Prostate gland (tissue), 2 donors: ENCODE data around the gene CLDND1.

ENCODE experiments used
- POLR2A ChIP-seq: fragments of 450-650 bp; IDR thresholded peaks from one replicate; pipeline ENCODE4 v1.6.1; 2016; ENCODE audit warnings: antibody characterized with exemption, mild to moderate bottlenecking
- POLR2AphosphoS5 ChIP-seq: sonication (generic); formaldehyde crosslinking; IDR thresholded peaks from one replicate; pipeline ENCODE4 v1.6.1; 2017; ENCODE audit warnings: antibody characterized with exemption
- TF ChIP-seq, protein P1 (sequence below), 4 experiments: fragments of 200-600 bp in 2 of 4; fragments of 450-650 bp in 2 of 4; sonication (generic) in 2 of 4; IDR thresholded peaks; 1 replicate in 3 of 4; 2 replicates in 1 of 4; pipeline ENCODE4 v1.5.1; 2016 to 2019; ENCODE audit warnings: antibody characterized with exemption in 4 of 4, mild to moderate bottlenecking in 2 of 4, moderate library complexity in 2 of 4

DNA sequence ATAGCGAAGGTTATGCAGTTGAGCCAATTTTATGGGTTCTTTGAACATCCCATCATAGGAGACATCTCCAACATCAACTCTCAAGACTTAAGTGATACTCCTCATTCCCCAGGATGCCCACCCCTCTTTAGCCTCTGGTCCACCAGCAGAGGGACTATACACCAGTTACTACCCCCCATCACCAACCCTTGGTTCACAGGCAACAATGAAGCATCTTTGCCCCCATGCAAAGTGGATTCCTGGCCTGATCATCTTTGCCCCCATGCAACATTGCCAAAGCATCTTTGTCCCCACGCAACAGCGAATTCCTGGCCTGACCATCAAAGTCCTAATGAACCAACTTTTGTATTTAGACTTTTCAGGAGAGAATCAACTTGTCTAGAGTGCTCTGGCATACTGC, 28.1 kb upstream of the CLDND1 start:
- TF ChIP-seq, protein P1, sequence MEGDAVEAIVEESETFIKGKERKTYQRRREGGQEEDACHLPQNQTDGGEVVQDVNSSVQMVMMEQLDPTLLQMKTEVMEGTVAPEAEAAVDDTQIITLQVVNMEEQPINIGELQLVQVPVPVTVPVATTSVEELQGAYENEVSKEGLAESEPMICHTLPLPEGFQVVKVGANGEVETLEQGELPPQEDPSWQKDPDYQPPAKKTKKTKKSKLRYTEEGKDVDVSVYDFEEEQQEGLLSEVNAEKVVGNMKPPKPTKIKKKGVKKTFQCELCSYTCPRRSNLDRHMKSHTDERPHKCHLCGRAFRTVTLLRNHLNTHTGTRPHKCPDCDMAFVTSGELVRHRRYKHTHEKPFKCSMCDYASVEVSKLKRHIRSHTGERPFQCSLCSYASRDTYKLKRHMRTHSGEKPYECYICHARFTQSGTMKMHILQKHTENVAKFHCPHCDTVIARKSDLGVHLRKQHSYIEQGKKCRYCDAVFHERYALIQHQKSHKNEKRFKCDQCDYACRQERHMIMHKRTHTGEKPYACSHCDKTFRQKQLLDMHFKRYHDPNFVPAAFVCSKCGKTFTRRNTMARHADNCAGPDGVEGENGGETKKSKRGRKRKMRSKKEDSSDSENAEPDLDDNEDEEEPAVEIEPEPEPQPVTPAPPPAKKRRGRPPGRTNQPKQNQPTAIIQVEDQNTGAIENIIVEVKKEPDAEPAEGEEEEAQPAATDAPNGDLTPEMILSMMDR (IDR thresholded peaks at IDR 0.05), result no peak
- no peak for TF ChIP-seq POLR2A
- no peak for TF ChIP-seq POLR2AphosphoS5
